ENCODE data around the gene RNU6-9.

DNA sequence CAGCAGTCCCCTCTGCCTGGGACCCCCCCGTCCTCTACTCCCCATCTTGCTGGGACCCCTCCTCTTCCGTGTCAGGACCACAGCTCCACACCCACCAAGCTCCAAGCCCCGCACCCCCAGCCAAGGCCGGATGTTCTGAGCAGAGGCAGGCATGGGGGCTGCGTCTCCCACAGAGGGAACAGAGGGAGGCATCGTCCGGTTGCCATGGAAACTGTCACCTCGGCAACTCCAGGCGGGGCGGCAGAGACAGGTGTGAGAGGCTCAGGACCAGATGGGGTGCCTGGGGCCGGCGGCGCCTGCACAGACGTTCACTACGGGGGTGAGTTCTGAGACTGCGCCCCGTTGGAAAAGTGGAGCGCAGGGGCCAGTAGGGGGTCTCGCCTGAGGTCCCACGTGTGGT, 5.4 kb downstream of the RNU6-9 start:
- TF ChIP-seq, protein P1, sequence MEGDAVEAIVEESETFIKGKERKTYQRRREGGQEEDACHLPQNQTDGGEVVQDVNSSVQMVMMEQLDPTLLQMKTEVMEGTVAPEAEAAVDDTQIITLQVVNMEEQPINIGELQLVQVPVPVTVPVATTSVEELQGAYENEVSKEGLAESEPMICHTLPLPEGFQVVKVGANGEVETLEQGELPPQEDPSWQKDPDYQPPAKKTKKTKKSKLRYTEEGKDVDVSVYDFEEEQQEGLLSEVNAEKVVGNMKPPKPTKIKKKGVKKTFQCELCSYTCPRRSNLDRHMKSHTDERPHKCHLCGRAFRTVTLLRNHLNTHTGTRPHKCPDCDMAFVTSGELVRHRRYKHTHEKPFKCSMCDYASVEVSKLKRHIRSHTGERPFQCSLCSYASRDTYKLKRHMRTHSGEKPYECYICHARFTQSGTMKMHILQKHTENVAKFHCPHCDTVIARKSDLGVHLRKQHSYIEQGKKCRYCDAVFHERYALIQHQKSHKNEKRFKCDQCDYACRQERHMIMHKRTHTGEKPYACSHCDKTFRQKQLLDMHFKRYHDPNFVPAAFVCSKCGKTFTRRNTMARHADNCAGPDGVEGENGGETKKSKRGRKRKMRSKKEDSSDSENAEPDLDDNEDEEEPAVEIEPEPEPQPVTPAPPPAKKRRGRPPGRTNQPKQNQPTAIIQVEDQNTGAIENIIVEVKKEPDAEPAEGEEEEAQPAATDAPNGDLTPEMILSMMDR (IDR thresholded peaks at IDR 0.05) = no peak
- TF ChIP-seq EZH2 (IDR thresholded peaks at IDR 0.05) = no peak
